ENCODE results near the gene PARP15. TPM values are rescaled to one million over a fixed set of nuclear protein-coding genes. Genes with fewer than 3 reads are reported as not detected.
A peak's percentile ranks its signal among the peaks of the same experiment; 100 is the strongest.

Gene PARP15
- total RNA-seq, 1 experiment from 2014 or later, result 0.15 TPM

DNA sequence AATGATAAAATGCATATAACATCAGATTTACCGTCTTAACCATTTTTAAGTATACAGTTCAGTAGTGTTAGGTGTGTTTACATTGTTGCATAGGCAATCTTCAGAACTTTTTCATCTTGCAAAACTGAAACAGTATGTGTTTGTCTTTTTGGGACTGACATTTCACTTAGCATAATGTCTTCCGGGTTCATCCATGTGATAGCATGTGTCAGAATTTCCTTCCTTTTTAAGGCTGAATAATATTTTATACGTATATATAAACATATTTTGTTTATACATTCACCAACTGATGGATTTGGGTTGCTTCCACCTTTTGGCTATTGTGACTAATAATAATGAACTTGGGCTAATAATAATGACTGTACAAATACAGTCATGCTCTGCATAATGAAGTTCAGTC lies 3.0 kb downstream of the PARP15 start:
- peaks cover 27% of the 10 kb centered on the region for H3K36me3 Mint-ChIP-seq
- no peak overlapping the region for H3K4me3 Mint-ChIP-seq
- no peak for TF ChIP-seq ZNF532 (CRISPR knock-in tag; IDR thresholded peaks at IDR 0.05; ENCODE audit: borderline replicate concordance)
- TF ChIP-seq PRDM15 (CRISPR knock-in tag; IDR thresholded peaks at IDR 0.05), result no peak
- TF ChIP-seq SOX15 (CRISPR knock-in tag; IDR thresholded peaks at IDR 0.05), result no peak
- TF ChIP-seq GABPB1 (CRISPR knock-in tag; IDR thresholded peaks at IDR 0.05), result no peak
- no peak overlapping the region for H3K27ac Mint-ChIP-seq
- DNase-seq (ENCODE audit: low spot score) (no peak), ATAC-seq (no peak)
- POLR2A ChIA-PET, result no interaction called here
- H3K9me3 Mint-ChIP-seq, result peaks cover 40% of the 10 kb centered on the region
- CTCF ChIA-PET, result no interaction called here
- H3K27me3 Mint-ChIP-seq (ENCODE audit: low read depth), result peaks cover 21% of the 10 kb centered on the region
- H3K4me1 Mint-ChIP-seq, result peaks cover 13% of the 10 kb centered on the region

DNA sequence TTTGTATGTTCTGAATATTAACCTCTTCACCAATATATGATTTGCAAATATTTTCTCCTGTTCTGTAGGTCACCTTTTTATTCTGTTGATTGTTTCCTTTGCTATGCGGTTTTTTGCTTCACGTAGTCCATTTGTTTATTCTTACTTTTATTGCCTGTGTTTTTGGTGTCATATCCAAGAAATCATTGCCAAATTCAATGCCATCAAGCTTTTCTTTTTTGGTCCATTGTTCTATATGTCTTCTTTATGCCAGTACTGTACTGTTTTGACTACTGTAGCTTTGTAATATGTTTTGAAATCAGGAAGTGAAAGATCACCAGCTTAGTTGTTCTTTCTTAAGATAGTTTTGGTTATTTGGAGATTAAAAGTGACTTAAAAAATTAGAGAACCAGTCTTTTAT lies 4.2 kb downstream of the PARP15 start:
- ATAC-seq (no peak), DNase-seq (ENCODE audit: low spot score) (no peak)
- TF ChIP-seq USF2 (CRISPR knock-in tag; IDR thresholded peaks at IDR 0.05) (no peak), FOXK1 (CRISPR knock-in tag; IDR thresholded peaks at IDR 0.05) (no peak), GTF2I (CRISPR knock-in tag; conservative IDR thresholded peaks at IDR 0.05) (0 out of 2 replicates have a peak, but pooled peaks have one; percentile 4), ZNF532 (CRISPR knock-in tag; IDR thresholded peaks at IDR 0.05; ENCODE audit: borderline replicate concordance) (no peak), FOXJ3 (CRISPR knock-in tag; IDR thresholded peaks at IDR 0.05; ENCODE audit: borderline replicate concordance) (no peak), OVOL2 (CRISPR knock-in tag; IDR thresholded peaks at IDR 0.05; ENCODE audit: borderline replicate concordance) (no peak)
- TF ChIP-seq, protein P1, sequence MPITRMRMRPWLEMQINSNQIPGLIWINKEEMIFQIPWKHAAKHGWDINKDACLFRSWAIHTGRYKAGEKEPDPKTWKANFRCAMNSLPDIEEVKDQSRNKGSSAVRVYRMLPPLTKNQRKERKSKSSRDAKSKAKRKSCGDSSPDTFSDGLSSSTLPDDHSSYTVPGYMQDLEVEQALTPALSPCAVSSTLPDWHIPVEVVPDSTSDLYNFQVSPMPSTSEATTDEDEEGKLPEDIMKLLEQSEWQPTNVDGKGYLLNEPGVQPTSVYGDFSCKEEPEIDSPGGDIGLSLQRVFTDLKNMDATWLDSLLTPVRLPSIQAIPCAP (CRISPR knock-in tag; IDR thresholded peaks at IDR 0.05), result no peak
- no peak overlapping the region for H3K4me3 Mint-ChIP-seq
- peaks cover 19% of the 10 kb centered on the region for H3K27me3 Mint-ChIP-seq (ENCODE audit: low read depth)
- ChIA-PET POLR2A (no interaction called here), CTCF (no interaction called here)
- no peak overlapping the region for H3K27ac Mint-ChIP-seq
- peaks cover 7% of the 10 kb centered on the region for H3K4me1 Mint-ChIP-seq
- H3K36me3 Mint-ChIP-seq, result peaks cover 27% of the 10 kb centered on the region
- peaks cover 43% of the 10 kb centered on the region for H3K9me3 Mint-ChIP-seq

Data from WTC11 (cell line).